Activated naive CD4-positive, alpha-beta T cell treated with anti-CD3 and anti-CD28 coated beads for 36 hours (primary cell): Measurements from ENCODE around the gene SPEM2. TPM values are rescaled to one million over a fixed set of nuclear protein-coding genes. Genes with fewer than 3 reads are reported as not detected.

ENCODE experiments used
- CTCF ChIA-PET: fragments of 350-600 bp; sonication (Branson Sonifier 250); formaldehyde crosslinking; loops from one replicate; lab custom pipeline; 2021; ENCODE audit warnings: antibody characterized with exemption; lab: Charles Lee
- DNase-seq: peaks from one replicate; pipeline ENCODE4 v3.0.0-alpha.2; 2020
- H3K27ac Mint-ChIP-seq: one replicate; pipeline ENCODE4 v1.8.0; 2021; ENCODE audit warnings: mild to moderate bottlenecking, mixed read lengths
- H3K27me3 Mint-ChIP-seq: one replicate; pipeline ENCODE4 v1.8.0; 2021; ENCODE audit warnings: low read depth, mixed read lengths
- H3K36me3 Mint-ChIP-seq: one replicate; pipeline ENCODE4 v1.8.0; 2021; ENCODE audit warnings: low read depth, mixed read lengths
- H3K4me1 Mint-ChIP-seq: one replicate; pipeline ENCODE4 v1.8.0; 2021; ENCODE audit warnings: low read depth, mixed read lengths
- H3K4me3 Mint-ChIP-seq: one replicate; pipeline ENCODE4 v1.8.0; 2021; ENCODE audit warnings: mild to moderate bottlenecking, moderate library complexity, mixed read lengths
- H3K9me3 Mint-ChIP-seq: one replicate; pipeline ENCODE4 v1.8.0; 2021; ENCODE audit warnings: mixed read lengths
- intact Hi-C: fragments of 100-400 bp; cut with micrococcal nuclease; formaldehyde crosslinking; loops from one replicate; pipeline ENCODE4 v1.15.1; 2023
- total RNA-seq, 2 experiments: library from RNA; stranded (reverse); gene quantifications; one replicate each; pipeline ENCODE4 v1.2.3, GENCODE V29; 2021

SPEM2 gene
- total RNA-seq = not detected

- H3K27ac Mint-ChIP-seq = no peak within 1 kb of the TSS
- no peaks in the 10 kb centered on the region for H3K9me3 Mint-ChIP-seq
- no peaks in the 10 kb centered on the region for H3K36me3 Mint-ChIP-seq
- H3K4me1 Mint-ChIP-seq = no peaks in the 10 kb centered on the region
- DNase-seq = no peak
- CTCF ChIA-PET = interaction anchor here (0.8 kb wide), 2 partner anchors 10 to 12 kb away, joined by 4 to 5 read pairs; partner anchors contain the start of gene TMEM102
- H3K4me3 Mint-ChIP-seq = no peak within 1 kb of the TSS
- intact Hi-C loops = no loop called here
- H3K27me3 Mint-ChIP-seq = no peaks in the 10 kb centered on the region
These were observed at the start of gene SPEM2 for GRCh38 chr17:7425316-7425715. TSS of gene SPEM2 (plus strand) at chr17:7425616. CDS start at chr17:7425689, 73 bp downstream.

- H3K4me3 Mint-ChIP-seq = no peak overlapping the region
- CTCF ChIA-PET = interaction anchor here (0.5 kb wide), 1 partner anchor 168 kb away, joined by 4 read pairs; no protein-coding TSS in a partner anchor
- no peaks in the 10 kb centered on the region for H3K4me1 Mint-ChIP-seq
- H3K9me3 Mint-ChIP-seq = peaks cover 3% of the 10 kb centered on the region
- H3K27ac Mint-ChIP-seq = no peak overlapping the region
- DNase-seq = no peak
- H3K27me3 Mint-ChIP-seq = peaks cover 35% of the 10 kb centered on the region
- intact Hi-C loops = no loop called here
- no peaks in the 10 kb centered on the region for H3K36me3 Mint-ChIP-seq
These were observed 46.3 kb upstream of the SPEM2 start for GRCh38 chr17:7379134-7379533.

- Mint-ChIP-seq H3K27ac (no peak overlapping the region), H3K4me3 (no peak overlapping the region), H3K36me3 (no peaks in the 10 kb centered on the region), H3K27me3 (peaks cover 35% of the 10 kb centered on the region), H3K9me3 (peaks cover 3% of the 10 kb centered on the region), H3K4me1 (peaks cover 4% of the 10 kb centered on the region)
- intact Hi-C loops = no loop called here
- DNase-seq = no peak
- CTCF ChIA-PET = interaction anchor here (1.1 kb wide), 1 partner anchor 134 kb away, joined by 3 read pairs; no protein-coding TSS in a partner anchor
These were observed 45.1 kb upstream of the SPEM2 start for GRCh38 chr17:7380321-7380720.

- CTCF ChIA-PET = interaction anchor here (1.1 to 1.6 kb wide), 2 partner anchors 25 to 133 kb away, joined by 3 to 5 read pairs; no protein-coding TSS in a partner anchor
- no peak for DNase-seq
- H3K4me3 Mint-ChIP-seq = no peak within 1 kb of the TSS
- no peaks in the 10 kb centered on the region for H3K36me3 Mint-ChIP-seq
- peaks cover 3% of the 10 kb centered on the region for H3K9me3 Mint-ChIP-seq
- no peak within 1 kb of the TSS for H3K27ac Mint-ChIP-seq
- H3K27me3 Mint-ChIP-seq = peaks cover 35% of the 10 kb centered on the region
- peaks cover 4% of the 10 kb centered on the region for H3K4me1 Mint-ChIP-seq
- intact Hi-C loops = no loop called here
These were observed 44.3 kb upstream of the SPEM2 start, which contains the start of gene TNK1 for GRCh38 chr17:7380855-7381683. TSS of gene TNK1 (plus strand) at chr17:7381089. CDS start at chr17:7382927, 1,838 bp downstream.

GRCh38 chr17:7382901-7383300 is 42.5 kb upstream of the SPEM2 start:
- intact Hi-C loops = no loop called here
- CTCF ChIA-PET = interaction anchor here (0.6 to 2.4 kb wide), 2 partner anchors 10 to 178 kb away, joined by 3 to 6 read pairs; no protein-coding TSS in a partner anchor
- DNase-seq = no peak
- peaks cover 30% of the 10 kb centered on the region for H3K27me3 Mint-ChIP-seq
- H3K36me3 Mint-ChIP-seq = no peaks in the 10 kb centered on the region
- no peak overlapping the region for H3K4me3 Mint-ChIP-seq
- no peak overlapping the region for H3K27ac Mint-ChIP-seq
- peaks cover 4% of the 10 kb centered on the region for H3K4me1 Mint-ChIP-seq
- H3K9me3 Mint-ChIP-seq = peaks cover 3% of the 10 kb centered on the region

- peaks cover 30% of the 10 kb centered on the region for H3K27me3 Mint-ChIP-seq
- H3K4me1 Mint-ChIP-seq = peaks cover 4% of the 10 kb centered on the region
- intact Hi-C loops = no loop called here
- H3K27ac Mint-ChIP-seq = no peak overlapping the region
- H3K9me3 Mint-ChIP-seq = peaks cover 3% of the 10 kb centered on the region
- CTCF ChIA-PET = interaction anchor here (0.6 to 2.4 kb wide), 2 partner anchors 10 to 177 kb away, joined by 3 to 6 read pairs; no protein-coding TSS in a partner anchor
- peak overlapping the region; percentile 70 for H3K4me3 Mint-ChIP-seq
- DNase-seq = no peak
- H3K36me3 Mint-ChIP-seq = no peaks in the 10 kb centered on the region
These were observed 42.1 kb upstream of the SPEM2 start for GRCh38 chr17:7383371-7383741.

GRCh38 chr17:7383742-7384488 is 41.5 kb upstream of the SPEM2 start:
- Mint-ChIP-seq H3K27ac (peak overlapping the region; percentile 47), H3K4me1 (peaks cover 4% of the 10 kb centered on the region), H3K27me3 (peaks cover 30% of the 10 kb centered on the region), H3K4me3 (peak overlapping the region; percentile 70), H3K9me3 (peaks cover 3% of the 10 kb centered on the region), H3K36me3 (no peaks in the 10 kb centered on the region)
- intact Hi-C loops = loop anchor here (1.0 kb wide), 2 partner anchors 10 to 51 kb away; partner anchors contain the start of genes PLSCR3 and TMEM102
- peak; percentile 74 for DNase-seq
- CTCF ChIA-PET = interaction anchor here (0.7 to 2.4 kb wide), 3 partner anchors 10 to 300 kb away, joined by 3 to 6 read pairs (median 3); no protein-coding TSS in a partner anchor

- peaks cover 23% of the 10 kb centered on the region for H3K27me3 Mint-ChIP-seq
- peak overlapping the region; percentile 70 for H3K4me3 Mint-ChIP-seq
- CTCF ChIA-PET = interaction anchor here (0.7 to 2.4 kb wide), 3 partner anchors 9 to 299 kb away, joined by 3 to 6 read pairs (median 3); no protein-coding TSS in a partner anchor
- DNase-seq = no peak
- no peaks in the 10 kb centered on the region for H3K9me3 Mint-ChIP-seq
- H3K36me3 Mint-ChIP-seq = no peaks in the 10 kb centered on the region
- intact Hi-C loops = loop anchor here (1.0 kb wide), 2 partner anchors 10 to 51 kb away; partner anchors contain the start of genes PLSCR3 and TMEM102
- H3K27ac Mint-ChIP-seq = peak overlapping the region; percentile 65
- H3K4me1 Mint-ChIP-seq = peaks cover 4% of the 10 kb centered on the region
These were observed 40.8 kb upstream of the SPEM2 start for GRCh38 chr17:7384489-7385081.

GRCh38 chr17:7388856-7389255 is 36.6 kb upstream of the SPEM2 start:
- Mint-ChIP-seq H3K4me1 (peaks cover 29% of the 10 kb centered on the region), H3K27me3 (no peaks in the 10 kb centered on the region), H3K9me3 (no peaks in the 10 kb centered on the region), H3K27ac (no peak overlapping the region), H3K36me3 (peaks cover 4% of the 10 kb centered on the region), H3K4me3 (no peak overlapping the region)
- intact Hi-C loops = no loop called here
- DNase-seq = no peak
- CTCF ChIA-PET = interaction anchor here (0.7 to 1.3 kb wide), 3 partner anchors 33 to 172 kb away, joined by 3 to 5 read pairs (median 5); no protein-coding TSS in a partner anchor

GRCh38 chr17:7389924-7390910 is 35.2 kb upstream of the SPEM2 start:
- Mint-ChIP-seq H3K27ac (no peak overlapping the region), H3K4me3 (no peak overlapping the region), H3K4me1 (peaks cover 30% of the 10 kb centered on the region), H3K36me3 (peaks cover 4% of the 10 kb centered on the region), H3K27me3 (no peaks in the 10 kb centered on the region), H3K9me3 (no peaks in the 10 kb centered on the region)
- intact Hi-C loops = loop anchor here (5.0 kb wide), 1 partner anchor 33 kb away; the partner anchor contains the start of gene TMEM95
- DNase-seq = no peak
- CTCF ChIA-PET = interaction anchor here (0.6 to 1.2 kb wide), 3 partner anchors 35 to 167 kb away, joined by 3 to 5 read pairs (median 3); no protein-coding TSS in a partner anchor
